ENCODE data around the gene CUL3.

DNA sequence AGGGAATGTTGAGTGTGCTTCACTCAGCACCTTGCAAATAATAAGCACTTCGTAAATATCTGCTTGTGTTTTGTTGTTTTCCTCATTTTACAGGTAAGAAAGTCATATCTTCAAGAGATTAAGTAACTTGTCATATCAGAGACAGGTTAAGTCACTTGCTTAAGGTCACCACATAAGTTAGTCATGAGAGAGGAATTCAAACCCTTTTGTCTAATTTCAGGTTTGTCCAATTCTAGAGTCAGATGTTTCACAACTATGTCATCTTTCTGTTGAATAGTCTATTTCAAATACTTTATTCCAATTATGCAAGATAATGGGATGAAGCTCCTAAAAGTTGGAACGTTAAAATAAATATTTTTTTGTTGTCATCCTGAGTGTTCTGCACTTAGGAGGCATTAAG, 13.5 kb upstream of the CUL3 start:
- TF ChIP-seq, protein P1, sequence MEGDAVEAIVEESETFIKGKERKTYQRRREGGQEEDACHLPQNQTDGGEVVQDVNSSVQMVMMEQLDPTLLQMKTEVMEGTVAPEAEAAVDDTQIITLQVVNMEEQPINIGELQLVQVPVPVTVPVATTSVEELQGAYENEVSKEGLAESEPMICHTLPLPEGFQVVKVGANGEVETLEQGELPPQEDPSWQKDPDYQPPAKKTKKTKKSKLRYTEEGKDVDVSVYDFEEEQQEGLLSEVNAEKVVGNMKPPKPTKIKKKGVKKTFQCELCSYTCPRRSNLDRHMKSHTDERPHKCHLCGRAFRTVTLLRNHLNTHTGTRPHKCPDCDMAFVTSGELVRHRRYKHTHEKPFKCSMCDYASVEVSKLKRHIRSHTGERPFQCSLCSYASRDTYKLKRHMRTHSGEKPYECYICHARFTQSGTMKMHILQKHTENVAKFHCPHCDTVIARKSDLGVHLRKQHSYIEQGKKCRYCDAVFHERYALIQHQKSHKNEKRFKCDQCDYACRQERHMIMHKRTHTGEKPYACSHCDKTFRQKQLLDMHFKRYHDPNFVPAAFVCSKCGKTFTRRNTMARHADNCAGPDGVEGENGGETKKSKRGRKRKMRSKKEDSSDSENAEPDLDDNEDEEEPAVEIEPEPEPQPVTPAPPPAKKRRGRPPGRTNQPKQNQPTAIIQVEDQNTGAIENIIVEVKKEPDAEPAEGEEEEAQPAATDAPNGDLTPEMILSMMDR (IDR thresholded peaks at IDR 0.05), result no peak
- TF ChIP-seq POLR2A (IDR thresholded peaks at IDR 0.05), result no peak
- TF ChIP-seq EP300 (IDR thresholded peaks at IDR 0.05), result no peak

All from gastroesophageal sphincter (tissue), 3 donors.